HEK293 (cell line): ENCODE data around the gene TOMM34.

ENCODE experiments used
- REPIN1 ChIP-seq: fragments of 450-650 bp; formaldehyde crosslinking; IDR thresholded peaks from 2 replicates; pipeline ENCODE4 v1.5.1; 2017; ENCODE audit warnings: missing biosample characterization, missing genetic modification characterization, low read depth
- ZNF302 ChIP-seq: fragments of 450-650 bp; formaldehyde crosslinking; IDR thresholded peaks from 2 replicates; pipeline ENCODE4 v1.5.1; 2016; ENCODE audit warnings: missing biosample characterization, missing genetic modification characterization, low read depth
- ZNF423 ChIP-seq: fragments of 450-650 bp; formaldehyde crosslinking; IDR thresholded peaks from 2 replicates; pipeline ENCODE4 v1.5.1; 2016; ENCODE audit warnings: missing biosample characterization, missing genetic modification characterization
- ZNF791 ChIP-seq: fragments of 450-650 bp; formaldehyde crosslinking; IDR thresholded peaks from 2 replicates; pipeline ENCODE4 v1.5.1; 2016; ENCODE audit warnings: missing biosample characterization, missing genetic modification characterization
- TF ChIP-seq, protein P1 (sequence below): fragments of 450-650 bp; formaldehyde crosslinking; IDR thresholded peaks from 2 replicates; pipeline ENCODE4 v1.5.1; 2016; ENCODE audit warnings: missing biosample characterization, missing genetic modification characterization
- TF ChIP-seq, protein P2 (sequence below): fragments of 450-650 bp; formaldehyde crosslinking; IDR thresholded peaks from 2 replicates; pipeline ENCODE4 v1.5.1; 2016; ENCODE audit warnings: missing biosample characterization, missing genetic modification characterization, low read depth

- TF ChIP-seq ZNF423 = no peak
- TF ChIP-seq ZNF302 (tag by site-specific recombination) = no peak
- TF ChIP-seq, protein P1, sequence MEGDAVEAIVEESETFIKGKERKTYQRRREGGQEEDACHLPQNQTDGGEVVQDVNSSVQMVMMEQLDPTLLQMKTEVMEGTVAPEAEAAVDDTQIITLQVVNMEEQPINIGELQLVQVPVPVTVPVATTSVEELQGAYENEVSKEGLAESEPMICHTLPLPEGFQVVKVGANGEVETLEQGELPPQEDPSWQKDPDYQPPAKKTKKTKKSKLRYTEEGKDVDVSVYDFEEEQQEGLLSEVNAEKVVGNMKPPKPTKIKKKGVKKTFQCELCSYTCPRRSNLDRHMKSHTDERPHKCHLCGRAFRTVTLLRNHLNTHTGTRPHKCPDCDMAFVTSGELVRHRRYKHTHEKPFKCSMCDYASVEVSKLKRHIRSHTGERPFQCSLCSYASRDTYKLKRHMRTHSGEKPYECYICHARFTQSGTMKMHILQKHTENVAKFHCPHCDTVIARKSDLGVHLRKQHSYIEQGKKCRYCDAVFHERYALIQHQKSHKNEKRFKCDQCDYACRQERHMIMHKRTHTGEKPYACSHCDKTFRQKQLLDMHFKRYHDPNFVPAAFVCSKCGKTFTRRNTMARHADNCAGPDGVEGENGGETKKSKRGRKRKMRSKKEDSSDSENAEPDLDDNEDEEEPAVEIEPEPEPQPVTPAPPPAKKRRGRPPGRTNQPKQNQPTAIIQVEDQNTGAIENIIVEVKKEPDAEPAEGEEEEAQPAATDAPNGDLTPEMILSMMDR (tag by site-specific recombination) = no peak
- TF ChIP-seq ZNF791 = no peak
- TF ChIP-seq, protein P2, sequence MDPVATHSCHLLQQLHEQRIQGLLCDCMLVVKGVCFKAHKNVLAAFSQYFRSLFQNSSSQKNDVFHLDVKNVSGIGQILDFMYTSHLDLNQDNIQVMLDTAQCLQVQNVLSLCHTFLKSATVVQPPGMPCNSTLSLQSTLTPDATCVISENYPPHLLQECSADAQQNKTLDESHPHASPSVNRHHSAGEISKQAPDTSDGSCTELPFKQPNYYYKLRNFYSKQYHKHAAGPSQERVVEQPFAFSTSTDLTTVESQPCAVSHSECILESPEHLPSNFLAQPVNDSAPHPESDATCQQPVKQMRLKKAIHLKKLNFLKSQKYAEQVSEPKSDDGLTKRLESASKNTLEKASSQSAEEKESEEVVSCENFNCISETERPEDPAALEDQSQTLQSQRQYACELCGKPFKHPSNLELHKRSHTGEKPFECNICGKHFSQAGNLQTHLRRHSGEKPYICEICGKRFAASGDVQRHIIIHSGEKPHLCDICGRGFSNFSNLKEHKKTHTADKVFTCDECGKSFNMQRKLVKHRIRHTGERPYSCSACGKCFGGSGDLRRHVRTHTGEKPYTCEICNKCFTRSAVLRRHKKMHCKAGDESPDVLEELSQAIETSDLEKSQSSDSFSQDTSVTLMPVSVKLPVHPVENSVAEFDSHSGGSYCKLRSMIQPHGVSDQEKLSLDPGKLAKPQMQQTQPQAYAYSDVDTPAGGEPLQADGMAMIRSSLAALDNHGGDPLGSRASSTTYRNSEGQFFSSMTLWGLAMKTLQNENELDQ (tag by site-specific recombination) = no peak
- no peak for TF ChIP-seq REPIN1 (tag by site-specific recombination)
These were observed 49.4 kb downstream of the TOMM34 start for GRCh38 chr20:44910690-44911262.
